Endodermal cell (in vitro differentiated cells): ENCODE results near the gene PAFAH1B1. TPM values are rescaled to one million over a fixed set of nuclear protein-coding genes. Genes with fewer than 3 reads are reported as not detected.

Source experiments
- DNase-seq: peaks from one replicate; pipeline ENCODE4 v3.0.0-alpha.2; 2017
- H3K27ac ChIP-seq: 2 replicates; pipeline ENCODE4 v1.5.1; 2013; ENCODE audit warnings: mild to moderate bottlenecking, low read depth, low read length, moderate library complexity
- H3K27me3 ChIP-seq: 2 replicates; pipeline ENCODE4 v1.6.1; 2013; ENCODE audit warnings: mild to moderate bottlenecking, low read length, moderate library complexity; ENCODE audit not compliant: insufficient read depth, control insufficient read depth, poor library complexity, severe bottlenecking
- H3K36me3 ChIP-seq: 2 replicates; pipeline ENCODE4 v1.7.0; 2013; ENCODE audit warnings: mild to moderate bottlenecking, low read length, moderate library complexity; ENCODE audit not compliant: control insufficient read depth, insufficient read depth
- H3K4me1 ChIP-seq: one replicate; pipeline ENCODE4 v1.7.0; 2013; ENCODE audit warnings: low read length; ENCODE audit not compliant: control insufficient read depth, insufficient read depth
- H3K4me3 ChIP-seq: 2 replicates; pipeline ENCODE4 v1.5.1; 2013; ENCODE audit warnings: mild to moderate bottlenecking, low read length, moderate library complexity
- H3K9ac ChIP-seq: 2 replicates; pipeline ENCODE4 v1.6.1; 2013; ENCODE audit warnings: mild to moderate bottlenecking, low read length, moderate library complexity; ENCODE audit not compliant: poor library complexity, severe bottlenecking; ENCODE audit errors: extremely low read depth
- H3K9me3 ChIP-seq: 2 replicates; pipeline ENCODE4 v1.6.1; 2013; ENCODE audit warnings: mild to moderate bottlenecking, low read length, moderate library complexity; ENCODE audit not compliant: control insufficient read depth
- H3K27ac Mint-ChIP-seq: 2 replicates; pipeline ENCODE4 v1.8.0; 2020; ENCODE audit warnings: mixed read lengths
- H3K27me3 Mint-ChIP-seq: 2 replicates; pipeline ENCODE4 v1.8.0; 2021; ENCODE audit warnings: mild to moderate bottlenecking, mixed read lengths; ENCODE audit not compliant: insufficient read depth
- H3K36me3 Mint-ChIP-seq: 2 replicates; pipeline ENCODE4 v1.8.0; 2020; ENCODE audit warnings: low read depth, mixed read lengths
- H3K4me1 Mint-ChIP-seq: 2 replicates; pipeline ENCODE4 v1.8.0; 2020; ENCODE audit warnings: mixed read lengths
- H3K4me3 Mint-ChIP-seq: 2 replicates; pipeline ENCODE4 v1.8.0; 2020; ENCODE audit warnings: mild to moderate bottlenecking, moderate library complexity, mixed read lengths
- H3K9me3 Mint-ChIP-seq: 2 replicates; pipeline ENCODE4 v1.8.0; 2020; ENCODE audit warnings: mild to moderate bottlenecking, mixed read lengths
- WGBS, 2 experiments: methylation state at CpG; one replicate each; pipeline versions ENCODE4 v1.1.5 to v1.1.7; 2013; ENCODE audit warnings: missing lambda C conversion rate in 2 of 2, mixed read lengths in 1 of 2; ENCODE audit not compliant: insufficient coverage in 1 of 2, insufficient read length in 1 of 2; 5-methylcytosine and 5-hydroxymethylcytosine counted together
- total RNA-seq, 2 donors: library from RNA; stranded (reverse); fragmentation: NEBNext Ultra II Directional in 1 of 2; extraction: Animal tissue kit (Norgen Biotek cat#: 25700) in 1 of 2; gene quantifications; 2 replicates in 1 of 2; 3 replicates in 1 of 2; pipeline ENCODE4 v1.2.1, GENCODE V29; 2021
- TF ChIP-seq, protein P1 (sequence below): fragments of 200-600 bp; sonication (generic); conservative IDR thresholded peaks from 2 replicates; pipeline ENCODE4 v1.5.0; 2021; ENCODE audit warnings: antibody characterized with exemption, mild to moderate bottlenecking

Gene PAFAH1B1
- total RNA-seq, 2 donors from 2014 or later: 157 to 200 TPM

DNA sequence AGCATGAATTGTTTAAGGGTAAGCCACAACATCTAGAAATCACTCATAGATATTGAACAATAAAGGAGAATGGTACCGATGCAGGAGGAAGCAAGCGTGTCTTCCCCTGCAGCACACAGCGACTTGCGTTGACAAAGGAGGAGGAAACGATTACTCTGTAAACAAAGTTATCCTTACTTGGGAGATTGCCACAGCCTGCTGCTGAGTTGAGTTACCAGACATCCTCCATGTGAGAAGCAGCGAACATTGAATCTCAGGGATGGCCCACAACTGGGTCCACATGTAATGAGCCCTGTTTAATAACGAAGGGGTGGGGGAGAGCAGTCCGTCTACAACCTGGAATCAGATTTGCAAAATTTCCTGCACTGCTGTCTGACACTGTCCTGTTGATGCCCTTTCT, 90.5 kb downstream of the PAFAH1B1 start:
- Histone ChIP-seq H3K4me3 (no peak overlapping the region), H3K36me3 (peaks cover 65% of the 10 kb centered on the region), H3K27ac (no peak overlapping the region), H3K27me3 (no peaks in the 10 kb centered on the region), H3K9ac (no peak overlapping the region), H3K4me1 (no peaks in the 10 kb centered on the region), H3K9me3 (no peaks in the 10 kb centered on the region)
- TF ChIP-seq, protein P1, sequence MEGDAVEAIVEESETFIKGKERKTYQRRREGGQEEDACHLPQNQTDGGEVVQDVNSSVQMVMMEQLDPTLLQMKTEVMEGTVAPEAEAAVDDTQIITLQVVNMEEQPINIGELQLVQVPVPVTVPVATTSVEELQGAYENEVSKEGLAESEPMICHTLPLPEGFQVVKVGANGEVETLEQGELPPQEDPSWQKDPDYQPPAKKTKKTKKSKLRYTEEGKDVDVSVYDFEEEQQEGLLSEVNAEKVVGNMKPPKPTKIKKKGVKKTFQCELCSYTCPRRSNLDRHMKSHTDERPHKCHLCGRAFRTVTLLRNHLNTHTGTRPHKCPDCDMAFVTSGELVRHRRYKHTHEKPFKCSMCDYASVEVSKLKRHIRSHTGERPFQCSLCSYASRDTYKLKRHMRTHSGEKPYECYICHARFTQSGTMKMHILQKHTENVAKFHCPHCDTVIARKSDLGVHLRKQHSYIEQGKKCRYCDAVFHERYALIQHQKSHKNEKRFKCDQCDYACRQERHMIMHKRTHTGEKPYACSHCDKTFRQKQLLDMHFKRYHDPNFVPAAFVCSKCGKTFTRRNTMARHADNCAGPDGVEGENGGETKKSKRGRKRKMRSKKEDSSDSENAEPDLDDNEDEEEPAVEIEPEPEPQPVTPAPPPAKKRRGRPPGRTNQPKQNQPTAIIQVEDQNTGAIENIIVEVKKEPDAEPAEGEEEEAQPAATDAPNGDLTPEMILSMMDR: no peak
- Mint-ChIP-seq H3K9me3 (no peaks in the 10 kb centered on the region), H3K27me3 (no peaks in the 10 kb centered on the region), H3K4me1 (peaks cover 26% of the 10 kb centered on the region), H3K27ac (peak overlapping the region; percentile 28), H3K4me3 (no peak overlapping the region), H3K36me3 (peaks cover 49% of the 10 kb centered on the region)
- DNase-seq: peak; percentile 45
- 86 to 90% methylated on average over 7 to 8 of the region's 8 CpGs for WGBS, 2 experiments

DNA sequence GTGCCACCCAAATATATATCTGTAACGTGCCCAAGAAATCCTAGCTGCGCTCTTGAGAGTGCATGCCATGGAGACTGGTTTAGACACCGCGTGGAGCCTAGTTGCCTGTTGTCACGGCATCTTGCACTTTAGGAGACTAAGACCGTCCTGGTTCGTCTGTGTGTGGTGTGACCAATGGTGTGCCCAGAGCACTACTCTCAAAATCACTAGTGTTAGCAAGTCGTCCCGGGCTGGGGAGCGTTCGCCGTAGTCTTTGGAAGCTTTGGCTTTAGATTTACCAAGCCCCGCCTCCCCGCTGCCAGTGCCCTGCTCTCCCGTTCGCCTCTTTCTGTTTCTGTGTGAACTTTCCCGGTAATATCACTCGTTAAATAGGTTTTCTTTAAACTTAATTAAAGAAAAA, 91.1 kb downstream of the PAFAH1B1 start:
- Mint-ChIP-seq H3K36me3 (peaks cover 44% of the 10 kb centered on the region), H3K9me3 (no peaks in the 10 kb centered on the region), H3K4me3 (no peak overlapping the region), H3K27ac (peak overlapping the region; percentile 45), H3K4me1 (peaks cover 30% of the 10 kb centered on the region), H3K27me3 (no peaks in the 10 kb centered on the region)
- TF ChIP-seq, protein P1: no peak
- Histone ChIP-seq H3K4me3 (no peak overlapping the region), H3K4me1 (no peaks in the 10 kb centered on the region), H3K9ac (no peak overlapping the region), H3K27ac (no peak overlapping the region), H3K27me3 (no peaks in the 10 kb centered on the region), H3K9me3 (no peaks in the 10 kb centered on the region), H3K36me3 (peaks cover 59% of the 10 kb centered on the region)
- WGBS, 2 experiments: 95% methylated on average over 11 to 16 of the region's 18 CpGs
- DNase-seq: peak; percentile 53

GRCh38 chr17:2685696-2686095, 92.2 kb downstream of the PAFAH1B1 start:
- H3K4me1 Mint-ChIP-seq: peaks cover 30% of the 10 kb centered on the region
- H3K4me3 ChIP-seq: no peak overlapping the region
- no peaks in the 10 kb centered on the region for H3K4me1 ChIP-seq
- H3K36me3 ChIP-seq: peaks cover 47% of the 10 kb centered on the region
- H3K9me3 Mint-ChIP-seq: no peaks in the 10 kb centered on the region
- WGBS, 2 experiments: 92 to 95% methylated on average over 10 to 15 of the region's 15 CpGs
- H3K36me3 Mint-ChIP-seq: peaks cover 33% of the 10 kb centered on the region
- DNase-seq: peak; percentile 72
- H3K27ac Mint-ChIP-seq: no peak overlapping the region
- H3K4me3 Mint-ChIP-seq: no peak overlapping the region
- no peak overlapping the region for H3K27ac ChIP-seq
- H3K9ac ChIP-seq: no peak overlapping the region
- TF ChIP-seq, protein P1: no peak
- H3K27me3 ChIP-seq: no peaks in the 10 kb centered on the region
- H3K9me3 ChIP-seq: no peaks in the 10 kb centered on the region
- H3K27me3 Mint-ChIP-seq: no peaks in the 10 kb centered on the region
